MM.1S (cell line): ENCODE data around the gene CLOCK.

Experiments
- DNase-seq: peaks from one replicate; pipeline ENCODE4 v3.0.0-alpha.2; 2015
- H2AFZ ChIP-seq: fragments of 300-600 bp; sonication (generic); 2 replicates; pipeline ENCODE4 v1.6.0; 2016; ENCODE audit warnings: antibody characterized with exemption, low read length
- H3F3A ChIP-seq: fragments of 300-600 bp; sonication (generic); 2 replicates; pipeline ENCODE4 v1.6.1; 2016; ENCODE audit warnings: mild to moderate bottlenecking, antibody characterized with exemption, low read length, moderate library complexity, mixed read lengths; ENCODE audit not compliant: insufficient read depth
- H3K27ac ChIP-seq: fragments of 300-600 bp; sonication (generic); 2 replicates; pipeline ENCODE4 v1.5.1; 2016; ENCODE audit warnings: mild to moderate bottlenecking, low read length
- H3K27me3 ChIP-seq: fragments of 300-600 bp; sonication (generic); replicated peaks from 2 replicates; pipeline ENCODE4 v1.6.0; 2016; ENCODE audit warnings: low read length; ENCODE audit not compliant: insufficient read depth
- H3K36me3 ChIP-seq: fragments of 300-600 bp; sonication (generic); replicated peaks from 2 replicates; pipeline ENCODE4 v1.6.1; 2016; ENCODE audit warnings: mild to moderate bottlenecking, low read length, mixed read lengths; ENCODE audit not compliant: insufficient read depth
- H3K4me1 ChIP-seq: fragments of 300-600 bp; sonication (generic); 2 replicates; pipeline ENCODE4 v1.6.1; 2016; ENCODE audit warnings: low read length, mixed read lengths
- H3K4me2 ChIP-seq: fragments of 300-600 bp; sonication (generic); 2 replicates; pipeline ENCODE4 v1.6.0; 2016; ENCODE audit warnings: low read depth, low read length
- H3K4me3 ChIP-seq: fragments of 300-600 bp; sonication (generic); 2 replicates; pipeline ENCODE4 v1.5.1; 2016; ENCODE audit warnings: low read length, mixed read lengths
- H3K79me2 ChIP-seq: fragments of 300-600 bp; sonication (generic); 2 replicates; pipeline ENCODE4 v1.6.1; 2016; ENCODE audit warnings: mixed run types, low read length, mixed read lengths
- H3K9ac ChIP-seq: fragments of 300-600 bp; sonication (generic); 2 replicates; pipeline ENCODE4 v1.6.1; 2016; ENCODE audit warnings: low read length, mixed read lengths
- H3K9me2 ChIP-seq: fragments of 300-600 bp; sonication (generic); replicated peaks from 2 replicates; pipeline ENCODE4 v1.6.1; 2016; ENCODE audit warnings: mild to moderate bottlenecking, low read length, mixed read lengths; ENCODE audit not compliant: insufficient read depth
- H3K9me3 ChIP-seq: fragments of 300-600 bp; sonication (generic); replicated peaks from 2 replicates; pipeline ENCODE4 v1.6.1; 2016; ENCODE audit warnings: mild to moderate bottlenecking, low read length, mixed read lengths; ENCODE audit not compliant: insufficient read depth
- H4K20me1 ChIP-seq: fragments of 300-600 bp; sonication (generic); 2 replicates; pipeline ENCODE4 v1.6.1; 2016; ENCODE audit warnings: mild to moderate bottlenecking, low read length, moderate library complexity, mixed read lengths; ENCODE audit not compliant: insufficient read depth
- CTCF ChIP-seq: fragments of 300-600 bp; sonication (generic); IDR thresholded peaks from 2 replicates; pipeline ENCODE4 v1.5.1; 2016; ENCODE audit warnings: antibody characterized with exemption, low read length, mixed read lengths
- EZH2 ChIP-seq: fragments of 300-600 bp; sonication (generic); optimal IDR thresholded peaks from 2 replicates; pipeline ENCODE3; 2017; ENCODE audit warnings: low read depth, mild to moderate bottlenecking, antibody characterized with exemption, low read length, mixed read lengths
- EZH2phosphoT487 ChIP-seq: fragments of 300-600 bp; sonication (generic); IDR thresholded peaks from 2 replicates; pipeline ENCODE4 v1.6.1; 2018; ENCODE audit warnings: antibody characterized with exemption, low read length

The CLOCK gene

DNA sequence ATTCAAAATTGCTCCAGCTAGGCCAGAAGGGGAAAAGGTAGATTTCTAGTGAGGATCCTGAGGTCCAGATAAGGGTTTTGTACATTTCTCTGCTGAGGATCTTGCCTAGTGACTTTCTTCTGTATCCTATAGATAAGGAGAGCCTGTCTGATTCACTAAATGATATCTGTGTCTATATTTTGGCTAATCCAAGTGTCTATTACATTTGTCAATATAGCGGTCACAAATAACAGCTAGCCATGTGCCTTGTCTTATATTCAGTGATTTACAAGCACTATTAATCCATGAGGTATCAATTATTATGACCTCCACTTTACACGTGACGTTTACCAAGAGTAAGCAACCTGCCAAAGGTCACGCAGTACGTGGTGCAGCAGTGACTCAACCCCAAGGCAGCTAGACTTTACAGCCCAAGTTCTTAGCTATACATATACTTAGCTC lies 109.3 kb downstream of the CLOCK start:
- Histone ChIP-seq H3K36me3 (peaks cover 3% of the 10 kb centered on the region; the same call in 1 of the 2 replicates), H3K4me1 (no peaks in the 10 kb centered on the region), H3K9me2 (no peaks in the 10 kb centered on the region), H4K20me1 (no peaks in the 10 kb centered on the region), H2AFZ (no peak overlapping the region), H3K27ac (no peak overlapping the region), H3K79me2 (no peaks in the 10 kb centered on the region), H3K9ac (no peak overlapping the region), H3K4me2 (no peak overlapping the region), H3K9me3 (no peaks in the 10 kb centered on the region), H3K4me3 (no peak overlapping the region), H3F3A (no peaks in the 10 kb centered on the region), H3K27me3 (no peaks in the 10 kb centered on the region)
- DNase-seq: no peak
- TF ChIP-seq EZH2phosphoT487 (no peak), EZH2 (no peak), CTCF (no peak)

- Histone ChIP-seq H2AFZ (no peak overlapping the region), H3K27me3 (no peaks in the 10 kb centered on the region), H3K4me3 (no peak overlapping the region), H3K4me1 (no peaks in the 10 kb centered on the region), H3K9me2 (no peaks in the 10 kb centered on the region), H3K4me2 (no peak overlapping the region), H3K27ac (no peak overlapping the region), H3F3A (no peaks in the 10 kb centered on the region), H3K9ac (no peak overlapping the region), H3K79me2 (no peaks in the 10 kb centered on the region), H3K36me3 (peaks cover 7% of the 10 kb centered on the region; the same call in 1 of the 2 replicates), H3K9me3 (no peaks in the 10 kb centered on the region), H4K20me1 (no peaks in the 10 kb centered on the region)
- no peak for DNase-seq
- no peak for TF ChIP-seq EZH2phosphoT487
- peak; percentile 8; the same call in 1 of the 2 replicates for TF ChIP-seq CTCF
Measured at GRCh38 chr4:55435141-55435841, 111.4 kb downstream of the CLOCK start.

- Histone ChIP-seq H3K9me2 (no peaks in the 10 kb centered on the region), H3K4me2 (no peak overlapping the region), H3F3A (no peaks in the 10 kb centered on the region), H2AFZ (no peak overlapping the region), H3K4me3 (no peak overlapping the region), H3K4me1 (no peaks in the 10 kb centered on the region), H3K27me3 (no peaks in the 10 kb centered on the region), H4K20me1 (no peaks in the 10 kb centered on the region), H3K9ac (no peak overlapping the region), H3K27ac (no peak overlapping the region), H3K9me3 (no peaks in the 10 kb centered on the region), H3K79me2 (no peaks in the 10 kb centered on the region), H3K36me3 (peaks cover 13% of the 10 kb centered on the region; the same call in 1 of the 2 replicates)
- TF ChIP-seq EZH2: no peak
- no peak for TF ChIP-seq EZH2phosphoT487
- no peak for TF ChIP-seq CTCF
- DNase-seq: no peak
Measured at GRCh38 chr4:55431710-55432336, 114.9 kb downstream of the CLOCK start.
